Neutrophil (primary cell): Measurements from ENCODE around the gene NTRK2.

Source experiments
- H3K27ac ChIP-seq: fragments of 200-600 bp; sonication (generic); 2 replicates; pipeline ENCODE4 v1.5.1; 2016; ENCODE audit warnings: mild to moderate bottlenecking, moderate library complexity
- H3K27me3 ChIP-seq: fragments of 200-600 bp; sonication (generic); 2 replicates; pipeline ENCODE4 v1.6.0; 2016; ENCODE audit warnings: mild to moderate bottlenecking
- H3K36me3 ChIP-seq: fragments of 200-600 bp; sonication (generic); 2 replicates; pipeline ENCODE4 v1.5.1; 2017
- H3K4me1 ChIP-seq, 2 experiments: fragments of 200-600 bp in 1 of 2; sonication (generic) in 1 of 2; 1 replicate in 1 of 2; 2 replicates in 1 of 2; pipeline versions ENCODE4 v1.5.1 to v1.6.1; 2013 to 2016; ENCODE audit warnings: low read depth in 1 of 2, low read length in 1 of 2, mild to moderate bottlenecking in 1 of 2, moderate library complexity in 1 of 2; ENCODE audit not compliant: control insufficient read depth in 1 of 2, insufficient read depth in 1 of 2
- H3K4me3 ChIP-seq, 2 experiments: fragments of 200-600 bp in 1 of 2; sonication (generic) in 1 of 2; 1 replicate in 1 of 2; 2 replicates in 1 of 2; pipeline ENCODE4 v1.5.1; 2013 to 2016; ENCODE audit warnings: low read depth in 1 of 2, low read length in 1 of 2, mild to moderate bottlenecking in 1 of 2, moderate library complexity in 1 of 2
- H3K9me3 ChIP-seq: fragments of 200-600 bp; sonication (generic); 2 replicates; pipeline ENCODE4 v1.5.1; 2016
- CTCF ChIP-seq: fragments of 200-600 bp; sonication (generic); IDR thresholded peaks from 2 replicates; pipeline ENCODE4 v1.5.1; 2016; ENCODE audit warnings: antibody characterized with exemption

Gene NTRK2

GRCh38 chr9:84807870-84808390, 138.4 kb downstream of the NTRK2 start:
- TF ChIP-seq CTCF, result no peak
- Histone ChIP-seq H3K36me3 (no peaks in the 10 kb centered on the region), H3K4me1 (no peaks in the 10 kb centered on the region), H3K4me3 (no peak overlapping the region), H3K27me3 (no peaks in the 10 kb centered on the region), H3K9me3 (no peaks in the 10 kb centered on the region), H3K27ac (no peak overlapping the region)

- TF ChIP-seq CTCF, result no peak
- Histone ChIP-seq H3K36me3 (no peaks in the 10 kb centered on the region), H3K27ac (no peak overlapping the region), H3K27me3 (no peaks in the 10 kb centered on the region), H3K4me3 (no peak overlapping the region), H3K4me1 (no peaks in the 10 kb centered on the region), H3K9me3 (no peaks in the 10 kb centered on the region)
Measured at GRCh38 chr9:84808416-84808815, 138.9 kb downstream of the NTRK2 start.

- no peaks in the 10 kb centered on the region for H3K27me3 ChIP-seq
- no peaks in the 10 kb centered on the region for H3K4me1 ChIP-seq
- no peaks in the 10 kb centered on the region for H3K9me3 ChIP-seq
- no peak overlapping the region for H3K4me3 ChIP-seq
- H3K36me3 ChIP-seq, result no peaks in the 10 kb centered on the region
- no peak for TF ChIP-seq CTCF
- H3K27ac ChIP-seq, result no peak overlapping the region
Measured at GRCh38 chr9:84811072-84811750, 141.7 kb downstream of the NTRK2 start.

GRCh38 chr9:84811751-84812074, 142.2 kb downstream of the NTRK2 start:
- Histone ChIP-seq H3K4me3 (no peak overlapping the region), H3K9me3 (no peaks in the 10 kb centered on the region), H3K4me1 (no peaks in the 10 kb centered on the region), H3K27me3 (no peaks in the 10 kb centered on the region), H3K36me3 (no peaks in the 10 kb centered on the region), H3K27ac (no peak overlapping the region)
- no peak for TF ChIP-seq CTCF

GRCh38 chr9:84812355-84812754, 142.8 kb downstream of the NTRK2 start:
- Histone ChIP-seq H3K36me3 (no peaks in the 10 kb centered on the region), H3K4me3 (no peak overlapping the region), H3K9me3 (no peaks in the 10 kb centered on the region), H3K4me1 (no peaks in the 10 kb centered on the region), H3K27ac (no peak overlapping the region), H3K27me3 (no peaks in the 10 kb centered on the region)
- TF ChIP-seq CTCF, result no peak
